ENCODE measurements around the gene ARHGAP6. TPM values are rescaled to one million over a fixed set of nuclear protein-coding genes. Genes with fewer than 3 reads are reported as not detected.

Gene ARHGAP6
- total and polyA plus RNA-seq, 2 donors (not counting 3 experiments of a cell fraction or from before 2014, with no cell fraction given), result 0.69 to 0.83 TPM

- POLR2A ChIA-PET, result no interaction called here
- H3K27me3 ChIP-seq (ENCODE audit: control insufficient read depth in 2 of 2, insufficient read depth in 2 of 2, low read length in 2 of 2), result no peaks in the 10 kb centered on the region
- intact Hi-C loops (cut with micrococcal nuclease), result no loop called here
- BruUV-seq (replicated peaks), result no TSS peak
- no peak overlapping the region for H3K4me3 ChIP-seq (replicated peaks in 1 of 3; ENCODE audit: insufficient read depth in 1 of 3, low read depth in 1 of 3, low read length in 3 of 3)
- FAIRE-seq (no peak), DNase-seq (ENCODE audit: low read depth, low spot score) (no peak)
- H3K9me3 ChIP-seq (replicated peaks; ENCODE audit: control insufficient read depth, insufficient read depth, low read length), result no peaks in the 10 kb centered on the region
- no peak overlapping the region for H3K4me2 ChIP-seq (ENCODE audit: insufficient read depth, low read length)
- no peak overlapping the region for H3K9ac ChIP-seq (replicated peaks; ENCODE audit: extremely low read depth, insufficient read depth, low read length)
- H3K4me1 ChIP-seq (ENCODE audit: control insufficient read depth, extremely low read depth, insufficient read depth, low read length), result no peaks in the 10 kb centered on the region
- no peaks in the 10 kb centered on the region for H4K20me1 ChIP-seq (replicated peaks; ENCODE audit: control insufficient read depth, extremely low read depth, insufficient read depth, low read length)
- H2AFZ ChIP-seq (ENCODE audit: low read depth, low read length), result no peak overlapping the region
- TF ChIP-seq POLR2A (IDR thresholded peaks at IDR 0.05; ENCODE audit: low read depth, low read length) (no peak), MYC (IDR thresholded peaks at IDR 0.05; ENCODE audit: low read depth, low read length) (no peak), GATA2 (IDR thresholded peaks at IDR 0.05; ENCODE audit: insufficient read depth, insufficient read length, low read depth, low read length) (no peak), CTCF (IDR thresholded peaks at IDR 0.05; ENCODE audit: extremely low read depth in 1 of 2, insufficient read depth in 1 of 2, low read depth in 1 of 2, low read length in 2 of 2) (no peak), FOS (IDR thresholded peaks at IDR 0.05; ENCODE audit: borderline replicate concordance, insufficient read depth, low read length) (no peak), POLR2AphosphoS5 (IDR thresholded peaks at IDR 0.05; ENCODE audit: insufficient read depth, low read depth, low read length) (no peak)
- H3K79me2 ChIP-seq (ENCODE audit: control insufficient read depth, insufficient read depth, low read length), result no peaks in the 10 kb centered on the region
- H3K36me3 ChIP-seq (ENCODE audit: control insufficient read depth in 2 of 2, extremely low read depth in 1 of 2, insufficient read depth in 2 of 2, low read length in 2 of 2), result no peaks in the 10 kb centered on the region
- H3K9me1 ChIP-seq (replicated peaks; ENCODE audit: control insufficient read depth, extremely low read depth, insufficient read depth, low read length), result no peaks in the 10 kb centered on the region
- dilution Hi-C loops (cut with MboI; ENCODE audit: extremely low pct_ligation_motif_present, low sequenced_read_pairs), result no loop called here
- no peak overlapping the region for H3K27ac ChIP-seq (ENCODE audit: insufficient read depth, low read depth, low read length)
- CTCF ChIA-PET, result no interaction called here
Measured at GRCh38 chrX:11703855-11704254, 38.1 kb upstream of the ARHGAP6 start.
